SK-N-MC (cell line): ENCODE data around the gene SDSL.

Experiments used
- EZH2 ChIP-seq: fragments of 200-600 bp; sonication (generic); IDR thresholded peaks from one replicate; pipeline ENCODE4 v1.6.1; 2017; ENCODE audit warnings: antibody characterized with exemption
- FOXP2 ChIP-seq: optimal IDR thresholded peaks from 2 replicates; pipeline ENCODE3; 2011; ENCODE audit warnings: mild to moderate bottlenecking, moderate library complexity; ENCODE audit not compliant: insufficient read depth; ENCODE audit errors: extremely low read length, control extremely low read depth
- POLR2AphosphoS5 ChIP-seq: IDR thresholded peaks from 2 replicates; pipeline ENCODE4 v1.6.1; 2012; ENCODE audit warnings: mild to moderate bottlenecking, low read depth, low read length, borderline replicate concordance

DNA sequence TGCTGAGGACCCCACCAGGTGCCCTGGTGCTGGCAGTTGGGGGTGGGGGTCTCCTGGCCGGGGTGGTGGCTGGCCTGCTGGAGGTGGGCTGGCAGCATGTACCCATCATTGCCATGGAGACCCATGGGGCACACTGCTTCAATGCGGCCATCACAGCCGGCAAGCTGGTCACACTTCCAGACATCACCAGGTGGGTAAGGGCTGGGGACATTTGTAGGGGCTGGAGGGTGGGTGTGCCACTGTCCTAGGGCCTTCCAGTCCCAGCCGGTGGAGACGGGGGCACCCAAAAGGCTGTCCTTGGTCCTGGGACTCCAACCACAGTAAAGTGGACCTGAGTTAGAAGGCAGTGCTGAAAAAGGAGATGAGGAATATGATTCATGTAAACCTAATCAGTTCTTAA, 13.2 kb downstream of the SDSL start:
- TF ChIP-seq POLR2AphosphoS5 (no peak), EZH2 (no peak), FOXP2 (no peak)
